ENCODE measurements around the gene VLDLR. TPM values are rescaled to one million over a fixed set of nuclear protein-coding genes. Genes with fewer than 3 reads are reported as not detected.

Gene VLDLR
- total RNA-seq, 1 experiment from 2014 or later, result 5.0 TPM

DNA sequence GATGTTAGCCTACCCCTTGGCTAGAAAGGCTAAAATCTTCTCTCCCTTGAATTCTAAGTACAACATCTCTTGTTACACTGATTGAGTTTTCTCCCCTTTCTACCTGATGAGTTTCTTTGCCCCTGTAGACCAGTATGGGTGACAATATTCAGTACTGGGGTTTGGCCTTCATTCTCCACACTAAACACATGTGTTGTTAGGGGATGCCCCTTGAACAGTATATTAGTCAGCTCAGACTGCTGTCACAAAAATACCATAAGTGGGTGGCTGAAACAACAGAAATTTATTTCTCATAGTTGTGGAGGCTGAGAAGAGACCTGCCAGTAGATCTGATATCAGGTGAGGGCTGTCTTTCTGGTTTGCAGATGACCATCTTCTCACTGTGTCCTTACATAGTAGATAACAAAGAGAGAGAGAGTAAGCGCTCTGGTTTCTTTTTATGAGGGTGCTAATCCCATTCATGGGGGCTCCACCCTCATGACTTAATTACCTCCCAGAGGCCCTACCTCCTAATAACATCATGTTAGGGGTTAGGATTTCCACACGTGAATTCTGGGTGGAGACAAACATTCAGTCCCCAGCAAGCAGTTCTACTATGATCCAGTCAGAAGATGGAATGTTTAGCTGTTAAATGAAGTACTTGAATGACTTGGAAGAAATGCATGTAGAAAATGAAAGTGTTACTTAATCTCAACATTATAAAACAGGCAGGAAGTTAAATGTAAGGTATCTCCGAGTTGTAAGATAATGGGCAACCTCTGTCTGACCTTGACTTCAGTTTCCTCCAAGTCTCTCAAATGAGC, 17.5 kb downstream of the VLDLR start:
- no peak overlapping the region for H3K4me3 Mint-ChIP-seq (ENCODE audit: unreplicated experiment)
- CTCF ChIA-PET, result interaction anchor here (1.0 to 1.5 kb wide), 3 partner anchors 10 to 11 kb away, joined by 3 read pairs; no protein-coding TSS in a partner anchor
- BruUV-seq (replicated peaks), result no TSS peak
- intact Hi-C loops (cut with micrococcal nuclease), result no loop called here
- TF ChIP-seq, protein P1, sequence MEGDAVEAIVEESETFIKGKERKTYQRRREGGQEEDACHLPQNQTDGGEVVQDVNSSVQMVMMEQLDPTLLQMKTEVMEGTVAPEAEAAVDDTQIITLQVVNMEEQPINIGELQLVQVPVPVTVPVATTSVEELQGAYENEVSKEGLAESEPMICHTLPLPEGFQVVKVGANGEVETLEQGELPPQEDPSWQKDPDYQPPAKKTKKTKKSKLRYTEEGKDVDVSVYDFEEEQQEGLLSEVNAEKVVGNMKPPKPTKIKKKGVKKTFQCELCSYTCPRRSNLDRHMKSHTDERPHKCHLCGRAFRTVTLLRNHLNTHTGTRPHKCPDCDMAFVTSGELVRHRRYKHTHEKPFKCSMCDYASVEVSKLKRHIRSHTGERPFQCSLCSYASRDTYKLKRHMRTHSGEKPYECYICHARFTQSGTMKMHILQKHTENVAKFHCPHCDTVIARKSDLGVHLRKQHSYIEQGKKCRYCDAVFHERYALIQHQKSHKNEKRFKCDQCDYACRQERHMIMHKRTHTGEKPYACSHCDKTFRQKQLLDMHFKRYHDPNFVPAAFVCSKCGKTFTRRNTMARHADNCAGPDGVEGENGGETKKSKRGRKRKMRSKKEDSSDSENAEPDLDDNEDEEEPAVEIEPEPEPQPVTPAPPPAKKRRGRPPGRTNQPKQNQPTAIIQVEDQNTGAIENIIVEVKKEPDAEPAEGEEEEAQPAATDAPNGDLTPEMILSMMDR (IDR thresholded peaks at IDR 0.05; ENCODE audit: unreplicated experiment), result no peak
- no peak for DNase-seq (ENCODE audit: unreplicated experiment)
- H3K4me1 Mint-ChIP-seq (ENCODE audit: insufficient read depth, unreplicated experiment), result no peaks in the 10 kb centered on the region
- H3K27ac Mint-ChIP-seq (ENCODE audit: low read depth, unreplicated experiment), result no peak overlapping the region
- H3K36me3 Mint-ChIP-seq (ENCODE audit: insufficient read depth, unreplicated experiment), result peaks cover 6% of the 10 kb centered on the region
- no peaks in the 10 kb centered on the region for H3K27me3 Mint-ChIP-seq (ENCODE audit: insufficient read depth, unreplicated experiment)
- no peaks in the 10 kb centered on the region for H3K9me3 Mint-ChIP-seq (ENCODE audit: unreplicated experiment)
- POLR2A ChIA-PET, result interaction anchor here (0.7 kb wide), 1 partner anchor 528 kb away, joined by 3 read pairs; no protein-coding TSS in a partner anchor

DNA sequence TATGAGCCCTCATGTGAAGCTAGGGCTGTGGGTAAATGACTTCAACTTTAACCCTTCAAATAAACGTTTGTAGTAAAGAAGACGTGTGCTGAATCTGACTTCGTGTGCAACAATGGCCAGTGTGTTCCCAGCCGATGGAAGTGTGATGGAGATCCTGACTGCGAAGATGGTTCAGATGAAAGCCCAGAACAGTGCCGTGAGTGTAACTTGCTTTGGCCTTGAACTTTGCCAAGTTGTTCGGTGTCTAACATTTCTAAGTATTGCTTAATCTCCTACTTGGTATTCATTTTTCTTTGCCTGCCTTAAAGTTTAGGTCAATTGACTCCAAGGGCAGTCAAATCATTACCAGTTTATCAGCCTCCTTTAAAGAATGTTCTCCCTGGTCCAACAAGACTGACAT, 18.2 kb downstream of the VLDLR start:
- H3K4me3 Mint-ChIP-seq (ENCODE audit: unreplicated experiment), result no peak overlapping the region
- TF ChIP-seq, protein P1 (IDR thresholded peaks at IDR 0.05; ENCODE audit: unreplicated experiment), result no peak
- no peaks in the 10 kb centered on the region for H3K27me3 Mint-ChIP-seq (ENCODE audit: insufficient read depth, unreplicated experiment)
- no peaks in the 10 kb centered on the region for H3K4me1 Mint-ChIP-seq (ENCODE audit: insufficient read depth, unreplicated experiment)
- no peak for DNase-seq (ENCODE audit: unreplicated experiment)
- intact Hi-C loops (cut with micrococcal nuclease), result no loop called here
- ChIA-PET POLR2A (interaction anchor here (0.6 kb wide), 1 partner anchor 12 kb away, joined by 3 read pairs; no protein-coding TSS in a partner anchor), CTCF (interaction anchor here (1.0 to 1.5 kb wide), 3 partner anchors 9 to 12 kb away, joined by 3 read pairs; no protein-coding TSS in a partner anchor)
- no peak overlapping the region for H3K27ac Mint-ChIP-seq (ENCODE audit: low read depth, unreplicated experiment)
- H3K9me3 Mint-ChIP-seq (ENCODE audit: unreplicated experiment), result no peaks in the 10 kb centered on the region
- peaks cover 10% of the 10 kb centered on the region for H3K36me3 Mint-ChIP-seq (ENCODE audit: insufficient read depth, unreplicated experiment)
- BruUV-seq (replicated peaks), result no TSS peak

DNA sequence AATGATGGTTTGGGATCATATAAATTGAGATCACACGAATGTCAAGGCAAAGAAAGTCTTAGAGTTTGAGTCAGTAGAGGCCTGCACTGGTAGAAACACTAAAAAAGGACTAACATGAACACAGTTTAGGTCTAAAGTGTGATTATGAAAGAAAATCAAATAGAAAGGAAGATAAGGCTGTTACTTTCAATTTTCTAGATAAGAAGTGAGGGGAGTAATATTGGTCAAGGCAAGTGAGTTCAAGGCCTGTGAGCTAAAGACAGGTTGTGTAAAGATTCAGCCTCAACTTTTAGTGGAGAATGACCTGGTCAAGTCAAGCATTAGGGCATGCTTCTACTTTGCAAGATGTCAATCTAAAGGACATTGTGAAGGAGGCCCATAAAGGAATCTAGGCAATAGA, 19.0 kb downstream of the VLDLR start:
- DNase-seq (ENCODE audit: unreplicated experiment), result no peak
- no peaks in the 10 kb centered on the region for H3K4me1 Mint-ChIP-seq (ENCODE audit: insufficient read depth, unreplicated experiment)
- TF ChIP-seq, protein P1 (IDR thresholded peaks at IDR 0.05; ENCODE audit: unreplicated experiment), result no peak
- no peak overlapping the region for H3K27ac Mint-ChIP-seq (ENCODE audit: low read depth, unreplicated experiment)
- POLR2A ChIA-PET, result no interaction called here
- no TSS peak for BruUV-seq (replicated peaks)
- H3K36me3 Mint-ChIP-seq (ENCODE audit: insufficient read depth, unreplicated experiment), result peaks cover 10% of the 10 kb centered on the region
- H3K9me3 Mint-ChIP-seq (ENCODE audit: unreplicated experiment), result no peaks in the 10 kb centered on the region
- CTCF ChIA-PET, result interaction anchor here (1.1 kb wide), 1 partner anchor 10 kb away, joined by 3 read pairs; no protein-coding TSS in a partner anchor
- intact Hi-C loops (cut with micrococcal nuclease), result no loop called here
- H3K4me3 Mint-ChIP-seq (ENCODE audit: unreplicated experiment), result no peak overlapping the region
- no peaks in the 10 kb centered on the region for H3K27me3 Mint-ChIP-seq (ENCODE audit: insufficient read depth, unreplicated experiment)

DNA sequence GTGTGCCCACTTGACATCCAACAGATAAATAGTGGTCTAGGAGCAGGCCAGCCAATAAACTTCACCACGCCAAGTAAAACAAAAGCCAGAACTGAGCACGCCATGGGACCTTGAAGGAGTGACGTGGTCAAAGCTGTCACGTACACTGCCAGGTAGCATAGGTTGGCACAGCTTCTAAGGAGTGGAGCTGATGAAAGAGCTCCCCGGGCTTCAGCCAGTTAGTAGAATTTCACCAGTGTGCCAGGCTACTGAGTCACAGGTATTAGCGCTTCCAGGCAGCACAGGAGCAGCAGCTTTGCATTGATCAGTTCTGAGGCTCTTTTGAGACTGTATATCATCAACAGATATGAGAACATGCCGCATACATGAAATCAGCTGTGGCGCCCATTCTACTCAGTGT, 19.4 kb downstream of the VLDLR start:
- no peaks in the 10 kb centered on the region for H3K4me1 Mint-ChIP-seq (ENCODE audit: insufficient read depth, unreplicated experiment)

More for the DNA sequence above, 19.4 kb downstream of the VLDLR start:
- no TSS peak for BruUV-seq (replicated peaks)
- Mint-ChIP-seq H3K4me3 (ENCODE audit: unreplicated experiment) (no peak overlapping the region), H3K27me3 (ENCODE audit: insufficient read depth, unreplicated experiment) (no peaks in the 10 kb centered on the region), H3K9me3 (ENCODE audit: unreplicated experiment) (no peaks in the 10 kb centered on the region), H3K36me3 (ENCODE audit: insufficient read depth, unreplicated experiment) (peaks cover 10% of the 10 kb centered on the region), H3K27ac (ENCODE audit: low read depth, unreplicated experiment) (no peak overlapping the region)
- TF ChIP-seq, protein P1 (IDR thresholded peaks at IDR 0.05; ENCODE audit: unreplicated experiment), result no peak
- CTCF ChIA-PET, result interaction anchor here (0.6 to 1.1 kb wide), 2 partner anchors 9 to 22 kb away, joined by 3 read pairs; no protein-coding TSS in a partner anchor
- DNase-seq (ENCODE audit: unreplicated experiment), result no peak
- intact Hi-C loops (cut with micrococcal nuclease), result no loop called here
- POLR2A ChIA-PET, result no interaction called here

Measured in MCF 10A (cell line).